Right atrium auricular region (tissue), 2 donors: ENCODE data around the gene CNTN4. TPM values are rescaled to one million over a fixed set of nuclear protein-coding genes. Genes with fewer than 3 reads are reported as not detected.

Experiments used
- DNase-seq: peaks from one replicate; pipeline ENCODE4 v3.0.0-alpha.2; 2019; ENCODE audit warnings: low spot score
- H3K27ac ChIP-seq, 2 donors: fragments of 200-600 bp; sonication (generic); 1 replicate in 1 of 2; 2 replicates in 1 of 2; pipeline ENCODE4 v1.5.1; 2016 to 2019
- H3K27me3 ChIP-seq, 2 donors: fragments of 200-600 bp; sonication (generic); one replicate each; pipeline versions ENCODE4 v1.5.1 to v1.6.0; 2017 to 2019
- H3K36me3 ChIP-seq: fragments of 200-600 bp; sonication (generic); one replicate; pipeline ENCODE4 v1.5.1; 2016
- H3K4me1 ChIP-seq, 2 donors: fragments of 200-600 bp; sonication (generic); one replicate each; pipeline versions ENCODE4 v1.5.1 to v1.6.0; 2017 to 2019
- H3K4me3 ChIP-seq, 2 donors: fragments of 200-600 bp; sonication (generic); 1 replicate in 1 of 2; 2 replicates in 1 of 2; pipeline ENCODE4 v1.5.1; 2017 to 2019; ENCODE audit warnings: mild to moderate bottlenecking in 1 of 2, moderate library complexity in 1 of 2
- H3K9me3 ChIP-seq, 2 donors: fragments of 200-600 bp; sonication (generic); one replicate each; pipeline ENCODE4 v1.5.1; 2019
- total RNA-seq, 2 donors: library from RNA; depleted of rRNA; stranded (reverse); fragments of >200 nt; gene quantifications; one replicate each; pipeline ENCODE4 v1.1.0, GENCODE V29; 2016
- TF ChIP-seq, protein P1 (sequence below), 2 donors: fragments of 200-600 bp; sonication (generic); IDR thresholded peaks; one replicate each; pipeline ENCODE4 v1.5.1; 2019; ENCODE audit warnings: antibody characterized with exemption in 2 of 2

Gene CNTN4
- total RNA-seq, 2 donors from 2014 or later = 5.3 to 5.7 TPM

DNA sequence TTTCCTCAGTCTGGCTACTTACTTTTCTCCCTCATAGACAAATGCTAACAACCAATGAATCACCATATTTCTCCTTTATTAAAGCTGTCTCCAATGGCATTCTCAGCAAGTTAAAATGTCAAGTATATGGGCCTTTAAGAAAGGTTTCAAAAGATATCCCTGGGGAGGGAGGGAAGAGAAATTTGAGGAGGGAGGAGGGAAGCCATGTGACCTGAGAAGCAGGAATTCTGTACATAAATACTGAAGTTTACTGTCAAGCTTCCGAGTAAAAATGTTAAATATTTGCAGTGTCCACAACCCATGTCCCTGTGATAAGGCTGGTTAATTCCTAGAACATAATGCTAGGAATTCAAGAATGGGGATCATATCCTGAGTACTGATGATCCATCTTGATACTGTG, 175.9 kb downstream of the CNTN4 start:
- Histone ChIP-seq H3K27ac (no peak overlapping the region), H3K9me3 (no peaks in the 10 kb centered on the region), H3K27me3 (no peaks in the 10 kb centered on the region), H3K36me3 (no peaks in the 10 kb centered on the region), H3K4me3 (no peak overlapping the region), H3K4me1 (no peaks in the 10 kb centered on the region)
- TF ChIP-seq, protein P1, sequence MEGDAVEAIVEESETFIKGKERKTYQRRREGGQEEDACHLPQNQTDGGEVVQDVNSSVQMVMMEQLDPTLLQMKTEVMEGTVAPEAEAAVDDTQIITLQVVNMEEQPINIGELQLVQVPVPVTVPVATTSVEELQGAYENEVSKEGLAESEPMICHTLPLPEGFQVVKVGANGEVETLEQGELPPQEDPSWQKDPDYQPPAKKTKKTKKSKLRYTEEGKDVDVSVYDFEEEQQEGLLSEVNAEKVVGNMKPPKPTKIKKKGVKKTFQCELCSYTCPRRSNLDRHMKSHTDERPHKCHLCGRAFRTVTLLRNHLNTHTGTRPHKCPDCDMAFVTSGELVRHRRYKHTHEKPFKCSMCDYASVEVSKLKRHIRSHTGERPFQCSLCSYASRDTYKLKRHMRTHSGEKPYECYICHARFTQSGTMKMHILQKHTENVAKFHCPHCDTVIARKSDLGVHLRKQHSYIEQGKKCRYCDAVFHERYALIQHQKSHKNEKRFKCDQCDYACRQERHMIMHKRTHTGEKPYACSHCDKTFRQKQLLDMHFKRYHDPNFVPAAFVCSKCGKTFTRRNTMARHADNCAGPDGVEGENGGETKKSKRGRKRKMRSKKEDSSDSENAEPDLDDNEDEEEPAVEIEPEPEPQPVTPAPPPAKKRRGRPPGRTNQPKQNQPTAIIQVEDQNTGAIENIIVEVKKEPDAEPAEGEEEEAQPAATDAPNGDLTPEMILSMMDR (IDR thresholded peaks at IDR 0.05) = no peak
- no peak for DNase-seq

- Histone ChIP-seq H3K36me3 (no peaks in the 10 kb centered on the region), H3K9me3 (no peaks in the 10 kb centered on the region), H3K27me3 (no peaks in the 10 kb centered on the region), H3K4me3 (no peak overlapping the region), H3K27ac (no peak overlapping the region), H3K4me1 (no peaks in the 10 kb centered on the region)
- TF ChIP-seq, protein P1 (IDR thresholded peaks at IDR 0.05) = no peak
- no peak for DNase-seq
Measured at GRCh38 chr3:2283818-2284217, 185.2 kb downstream of the CNTN4 start.

DNA sequence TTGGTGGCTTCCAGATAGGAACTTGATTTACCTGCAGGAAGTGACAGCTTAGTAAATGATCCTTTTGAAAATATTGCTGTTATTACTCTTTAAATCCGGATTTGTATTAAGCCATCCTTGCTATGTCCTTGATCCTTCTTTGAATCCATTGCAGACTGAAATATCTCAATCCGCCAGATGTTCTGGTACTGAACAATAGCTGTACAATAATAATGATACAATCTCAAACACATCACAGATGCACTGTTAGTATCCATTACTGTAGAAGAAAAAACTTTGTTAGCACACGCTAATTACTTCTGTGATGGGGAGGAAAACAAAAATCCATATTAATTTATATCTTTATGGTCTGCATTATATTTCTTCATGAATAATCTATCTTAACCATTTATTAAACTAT, 202.3 kb downstream of the CNTN4 start:
- no peaks in the 10 kb centered on the region for H3K9me3 ChIP-seq
- H3K4me3 ChIP-seq = no peak overlapping the region
- H3K27me3 ChIP-seq = no peaks in the 10 kb centered on the region
- no peak for DNase-seq
- H3K4me1 ChIP-seq = no peaks in the 10 kb centered on the region
- TF ChIP-seq, protein P1 (IDR thresholded peaks at IDR 0.05) = no peak
- no peaks in the 10 kb centered on the region for H3K36me3 ChIP-seq
- no peak overlapping the region for H3K27ac ChIP-seq

- TF ChIP-seq, protein P1 (IDR thresholded peaks at IDR 0.05) = no peak
- no peak for DNase-seq
- Histone ChIP-seq H3K4me1 (no peaks in the 10 kb centered on the region), H3K27ac (no peak overlapping the region), H3K36me3 (no peaks in the 10 kb centered on the region), H3K4me3 (no peak overlapping the region), H3K27me3 (no peaks in the 10 kb centered on the region), H3K9me3 (no peaks in the 10 kb centered on the region)
Measured at GRCh38 chr3:2301361-2301760, 202.7 kb downstream of the CNTN4 start.

GRCh38 chr3:2303566-2303965, 204.9 kb downstream of the CNTN4 start:
- no peak overlapping the region for H3K27ac ChIP-seq
- H3K36me3 ChIP-seq = no peaks in the 10 kb centered on the region
- no peak for DNase-seq
- H3K27me3 ChIP-seq = no peaks in the 10 kb centered on the region
- H3K9me3 ChIP-seq = no peaks in the 10 kb centered on the region
- TF ChIP-seq, protein P1 (IDR thresholded peaks at IDR 0.05) = no peak
- H3K4me1 ChIP-seq = no peaks in the 10 kb centered on the region
- no peak overlapping the region for H3K4me3 ChIP-seq

- TF ChIP-seq, protein P1 (IDR thresholded peaks at IDR 0.05) = no peak
- Histone ChIP-seq H3K27me3 (no peaks in the 10 kb centered on the region), H3K27ac (no peak overlapping the region), H3K9me3 (no peaks in the 10 kb centered on the region), H3K4me1 (no peaks in the 10 kb centered on the region), H3K36me3 (no peaks in the 10 kb centered on the region), H3K4me3 (no peak overlapping the region)
- DNase-seq = no peak
Measured at GRCh38 chr3:2311022-2311421, 212.4 kb downstream of the CNTN4 start.
